Astrocyte of the spinal cord (primary cell): Measurements from ENCODE around the gene GRIN2D.

Experiments used
- DNase-seq: peaks from one replicate; pipeline ENCODE4 v3.0.0; 2011; ENCODE audit warnings: low read depth, low spot score
- H3K4me3 ChIP-seq: 2 replicates; pipeline ENCODE4 v1.5.1; 2011; ENCODE audit warnings: low read depth, mild to moderate bottlenecking, low read length, moderate library complexity
- CTCF ChIP-seq: IDR thresholded peaks from 2 replicates; pipeline ENCODE4 v1.5.1; 2012; ENCODE audit warnings: low read depth, mild to moderate bottlenecking, low read length, inconsistent platforms
- in situ Hi-C: cut with HindIII; loops from 2 replicates; pipeline ENCODE4 v1.10.0; 2017; ENCODE audit warnings: low sequenced_read_pairs

Gene GRIN2D

GRCh38 chr19:48393559-48394330 lies at the start of gene GRIN2D:
GRIN2D (plus strand) TSS chr19:48393668; CDS start chr19:48398393, 4,725 bp downstream.
- TF ChIP-seq CTCF, result no peak
- H3K4me3 ChIP-seq, result peak within 1 kb of the TSS; percentile 21
- in situ Hi-C loops, result no loop called here
- DNase-seq, result peak; percentile 24

- TF ChIP-seq CTCF, result no peak
- in situ Hi-C loops, result no loop called here
Measured at GRCh38 chr19:48344892-48345291, 48.6 kb upstream of the GRIN2D start.

GRCh38 chr19:48346191-48346590 lies 47.3 kb upstream of the GRIN2D start:
- in situ Hi-C loops, result no loop called here
- DNase-seq, result no peak
- no peak overlapping the region for H3K4me3 ChIP-seq
- TF ChIP-seq CTCF, result no peak

More at GRCh38 chr19:48344892-48345291, 48.6 kb upstream of the GRIN2D start:
- DNase-seq, result no peak
- H3K4me3 ChIP-seq, result no peak overlapping the region

- no peak for TF ChIP-seq CTCF
- in situ Hi-C loops, result no loop called here
- DNase-seq, result no peak
- no peak overlapping the region for H3K4me3 ChIP-seq
Measured at GRCh38 chr19:48348045-48348444, 45.4 kb upstream of the GRIN2D start.

- TF ChIP-seq CTCF, result no peak
- in situ Hi-C loops, result no loop called here
- H3K4me3 ChIP-seq, result no peak overlapping the region
- DNase-seq, result no peak
Measured at GRCh38 chr19:48348737-48349136, 44.7 kb upstream of the GRIN2D start.

- DNase-seq, result no peak
- TF ChIP-seq CTCF, result no peak
- in situ Hi-C loops, result no loop called here
- H3K4me3 ChIP-seq, result no peak overlapping the region
Measured at GRCh38 chr19:48350856-48351255, 42.6 kb upstream of the GRIN2D start.
